HepG2 (cell line): ENCODE results near the gene IL6R. TPM values are rescaled to one million over a fixed set of nuclear protein-coding genes. Genes with fewer than 3 reads are reported as not detected.

Experiments used
- BCL6 ChIP-seq: IDR thresholded peaks from 2 replicates; pipeline ENCODE4 v1.6.1; 2016; ENCODE audit warnings: missing genetic modification reagents, missing compliant biosample characterization
- BHLHE40 ChIP-seq: IDR thresholded peaks from 2 replicates; pipeline ENCODE4 v1.6.1; 2011; ENCODE audit warnings: low read length, improper control_type of control experiment
- CBX5 ChIP-seq: sonication (generic); formaldehyde crosslinking; IDR thresholded peaks from 2 replicates; pipeline ENCODE4 v1.4.0; 2020; ENCODE audit warnings: missing genetic modification reagents, borderline replicate concordance
- HBP1 ChIP-seq: IDR thresholded peaks from 2 replicates; pipeline ENCODE4 v1.6.1; 2016; ENCODE audit warnings: low read depth, control low read depth
- HNRNPLL ChIP-seq: fragments of 200-400 bp; formaldehyde crosslinking; IDR thresholded peaks from 2 replicates; pipeline ENCODE4 v1.6.1; 2017; ENCODE audit warnings: mild to moderate bottlenecking, low read depth, low read length; ENCODE audit not compliant: poor library complexity, severe bottlenecking
- JUN ChIP-seq: sonication (generic); formaldehyde crosslinking; IDR thresholded peaks from 2 replicates; pipeline ENCODE4 v1.4.0; 2020; ENCODE audit warnings: mild to moderate bottlenecking, missing genetic modification reagents
- KMT2A ChIP-seq: sonication (generic); formaldehyde crosslinking; IDR thresholded peaks from 2 replicates; pipeline ENCODE4 v1.4.0; 2020; ENCODE audit warnings: missing genetic modification reagents
- POLR2G ChIP-seq: fragments of 200-400 bp; formaldehyde crosslinking; IDR thresholded peaks from 2 replicates; pipeline ENCODE4 v1.6.1; 2018; ENCODE audit warnings: mild to moderate bottlenecking, low read depth, low read length, moderate library complexity
- PRPF4 ChIP-seq: fragments of 200-400 bp; formaldehyde crosslinking; IDR thresholded peaks from 2 replicates; pipeline ENCODE4 v1.6.1; 2016; ENCODE audit warnings: low read length, low read depth; ENCODE audit not compliant: poor library complexity, severe bottlenecking
- RBFOX2 ChIP-seq: fragments of 200-400 bp; formaldehyde crosslinking; IDR thresholded peaks from 2 replicates; pipeline ENCODE4 v1.6.1; 2017; ENCODE audit warnings: low read depth, mild to moderate bottlenecking, low read length
- RCOR2 ChIP-seq: IDR thresholded peaks from 2 replicates; pipeline ENCODE4 v1.6.1; 2016; ENCODE audit warnings: missing biosample characterization, missing genetic modification reagents
- REPIN1 ChIP-seq: sonication (generic); formaldehyde crosslinking; IDR thresholded peaks from 2 replicates; pipeline ENCODE4 v1.8.0; 2022; ENCODE audit warnings: missing genetic modification reagents, low read depth, mild to moderate bottlenecking, borderline replicate concordance
- SALL2 ChIP-seq: sonication (generic); formaldehyde crosslinking; IDR thresholded peaks from 2 replicates; pipeline ENCODE4 v1.8.1; 2023; ENCODE audit warnings: mild to moderate bottlenecking, missing genetic modification reagents, inconsistent platforms
- STAT5B ChIP-seq: sonication (generic); formaldehyde crosslinking; IDR thresholded peaks from 2 replicates; pipeline ENCODE4 v1.4.0; 2020; ENCODE audit warnings: missing genetic modification reagents
- TBL1XR1 ChIP-seq: fragments of 150-350 bp; IDR thresholded peaks from 2 replicates; pipeline ENCODE4 v1.6.1; 2014; ENCODE audit warnings: borderline replicate concordance, low read length; ENCODE audit not compliant: partially characterized antibody
- TEAD3 ChIP-seq: optimal IDR thresholded peaks from 2 replicates; pipeline ENCODE3; 2016; ENCODE audit warnings: borderline replicate concordance
- XRCC5 ChIP-seq: fragments of 200-400 bp; formaldehyde crosslinking; optimal IDR thresholded peaks from 2 replicates; pipeline ENCODE3; 2017; ENCODE audit warnings: mild to moderate bottlenecking, low read length
- ZBTB14 ChIP-seq: sonication (generic); formaldehyde crosslinking; IDR thresholded peaks from 2 replicates; pipeline ENCODE4 v1.4.0; 2020; ENCODE audit warnings: missing genetic modification reagents
- ZBTB34 ChIP-seq: sonication (generic); formaldehyde crosslinking; IDR thresholded peaks from 2 replicates; pipeline ENCODE4 v1.8.0; 2022; ENCODE audit warnings: mild to moderate bottlenecking, missing genetic modification reagents
- ZFP82 ChIP-seq: sonication (generic); formaldehyde crosslinking; IDR thresholded peaks from 2 replicates; pipeline ENCODE4 v1.5.1; 2020; ENCODE audit warnings: mild to moderate bottlenecking, missing genetic modification reagents, borderline replicate concordance
- ZNF441 ChIP-seq: sonication (generic); formaldehyde crosslinking; IDR thresholded peaks from 2 replicates; pipeline ENCODE4 v1.7.0; 2021; ENCODE audit warnings: missing genetic modification reagents, borderline replicate concordance
- ZNF562 ChIP-seq: sonication (generic); formaldehyde crosslinking; IDR thresholded peaks from 2 replicates; pipeline ENCODE4 v1.8.0; 2022; ENCODE audit warnings: missing genetic modification reagents, borderline replicate concordance
- ZNF83 ChIP-seq: sonication (generic); formaldehyde crosslinking; IDR thresholded peaks from 2 replicates; pipeline ENCODE4 v1.4.0; 2020; ENCODE audit warnings: missing genetic modification reagents, mild to moderate bottlenecking, borderline replicate concordance
- polyA plus RNA-seq, 8 experiments: library from polyadenylated mRNA; depleted of rRNA in 3 of 8; stranded (reverse) in 7 of 8; unstranded in 1 of 8; fragments of >200 nt; fragmentation: Illumina TruSeq in 4 of 8; extraction: Trizol in 4 of 8; gene quantifications; 2 replicates each; pipeline versions ENCODE4 v1.2.1 to v1.2.3, GENCODE V29; 2011 to 2016; ENCODE audit warnings: low read depth in 4 of 8, missing spikeins in 1 of 8, mixed read lengths in 1 of 8; ENCODE audit not compliant: insufficient read depth in 1 of 8
- total RNA-seq, 5 experiments: library from RNA; depleted of rRNA; stranded (reverse); fragments of >200 nt; fragmentation: Illumina TruSeq; extraction: Trizol; gene quantifications; 2 replicates each; pipeline ENCODE4 v1.2.3, GENCODE V29; 2016; ENCODE audit warnings: low read depth in 1 of 5
- TF ChIP-seq, protein P1 (sequence below): IDR thresholded peaks from 2 replicates; pipeline ENCODE4 v1.6.1; 2016

IL6R gene
- total and polyA plus RNA-seq, 2 of the 13 experiments (the other 11 are each of a cell fraction or from before 2014, with no cell fraction given) = 5.0 to 24.5 TPM

DNA sequence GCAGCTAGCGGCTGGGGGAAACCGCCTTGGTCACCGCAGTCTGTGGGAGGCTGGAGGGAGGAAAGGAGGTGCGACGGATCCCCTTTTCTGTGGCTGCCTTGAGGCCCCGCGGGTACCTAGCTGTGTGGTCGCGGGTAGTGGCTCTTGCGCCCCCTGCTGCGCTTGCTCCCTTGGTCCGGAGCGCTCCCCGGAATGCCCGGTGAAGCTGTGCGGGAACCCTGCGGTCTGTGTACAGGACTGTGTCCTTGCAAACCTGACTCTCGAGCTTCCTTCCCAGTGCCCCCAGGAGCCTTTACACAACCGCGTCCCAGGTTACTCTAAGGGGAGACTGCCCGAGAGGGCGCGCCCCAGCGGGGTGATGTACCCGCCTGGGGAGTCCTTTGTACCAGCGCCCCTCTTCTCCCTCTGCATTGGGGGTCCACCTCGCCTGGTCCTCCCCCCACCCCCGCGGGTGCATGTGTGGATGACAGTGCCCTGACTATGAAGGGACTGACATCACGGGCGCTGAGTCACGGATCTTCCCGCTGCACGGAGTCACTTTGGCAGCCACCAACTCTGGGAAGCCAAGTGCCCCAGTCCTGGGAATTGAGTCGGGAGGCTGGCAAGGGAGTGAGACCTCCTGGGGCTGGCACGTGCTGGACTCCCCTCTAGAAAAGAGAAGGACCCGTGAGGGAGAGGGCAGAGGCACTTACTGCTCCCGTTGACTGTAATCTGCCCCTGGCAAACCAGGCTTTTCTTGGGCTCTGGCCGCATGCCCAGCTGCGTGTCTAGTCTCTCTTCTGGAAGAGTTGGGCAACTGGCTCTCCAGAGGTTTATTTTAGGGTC is 816 bp downstream of the IL6R start (continued):
- TF ChIP-seq TBL1XR1 (no peak), REPIN1 (no peak; the same call in 1 of the 2 replicates), ZBTB14 (CRISPR knock-in tag) (no peak), POLR2G (0 out of 2 replicates have a peak, but pooled peaks have one; percentile 15), TEAD3 (CRISPR knock-in tag) (peak; percentile 85), HBP1 (peak; percentile 17; the same call in 1 of the 2 replicates), XRCC5 (peak; percentile 44), ZNF83 (CRISPR knock-in tag) (0 out of 2 replicates have a peak, but pooled peaks have one; percentile 27), RCOR2 (CRISPR knock-in tag) (no peak), BHLHE40 (no peak), STAT5B (no peak), RBFOX2 (peak; percentile 1; the same call in 1 of the 2 replicates), HNRNPLL (peak; percentile 31), ZNF441 (CRISPR knock-in tag) (no peak), ZNF562 (CRISPR knock-in tag) (no peak), CBX5 (CRISPR knock-in tag) (no peak), JUN (no peak), KMT2A (no peak), BCL6 (CRISPR knock-in tag) (peak; percentile 39; the same call in 1 of the 2 replicates), ZFP82 (peak; percentile 29; the same call in 1 of the 2 replicates), SALL2 (CRISPR knock-in tag) (no peak), PRPF4 (no peak), ZBTB34 (CRISPR knock-in tag) (no peak)
- TF ChIP-seq, protein P1, sequence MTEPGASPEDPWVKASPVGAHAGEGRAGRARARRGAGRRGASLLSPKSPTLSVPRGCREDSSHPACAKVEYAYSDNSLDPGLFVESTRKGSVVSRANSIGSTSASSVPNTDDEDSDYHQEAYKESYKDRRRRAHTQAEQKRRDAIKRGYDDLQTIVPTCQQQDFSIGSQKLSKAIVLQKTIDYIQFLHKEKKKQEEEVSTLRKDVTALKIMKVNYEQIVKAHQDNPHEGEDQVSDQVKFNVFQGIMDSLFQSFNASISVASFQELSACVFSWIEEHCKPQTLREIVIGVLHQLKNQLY = peak; percentile 11; the same call in 1 of the 2 replicates
